Tibial nerve (tissue), 4 donors: ENCODE measurements around the gene CLDN24. TPM values are rescaled to one million over a fixed set of nuclear protein-coding genes. Genes with fewer than 3 reads are reported as not detected.

Experiments
- DNase-seq, 2 donors: peaks; one replicate each; pipeline ENCODE4 v3.0.0-alpha.2; 2019; ENCODE audit warnings: low spot score in 2 of 2
- H3K27ac ChIP-seq, 4 donors: fragments of 200-600 bp; sonication (generic) in 3 of 4; one replicate each; pipeline ENCODE4 v1.5.1; 2017 to 2019; ENCODE audit warnings: mild to moderate bottlenecking in 1 of 4
- H3K27me3 ChIP-seq, 2 donors: fragments of 200-600 bp; sonication (generic) in 1 of 2; one replicate each; pipeline versions ENCODE4 v1.5.1 to v1.6.0; 2017 to 2019
- H3K36me3 ChIP-seq, 3 donors: fragments of 200-600 bp; sonication (generic); one replicate each; pipeline ENCODE4 v1.5.1; 2018 to 2019
- H3K4me1 ChIP-seq, 4 donors: fragments of 200-600 bp; sonication (generic) in 3 of 4; one replicate each; pipeline ENCODE4 v1.5.1; 2017 to 2019
- H3K4me3 ChIP-seq, 4 donors: fragments of 200-600 bp; sonication (generic) in 3 of 4; one replicate each; pipeline ENCODE4 v1.5.1; 2017 to 2019; ENCODE audit warnings: mild to moderate bottlenecking in 1 of 4, moderate library complexity in 1 of 4
- H3K9me3 ChIP-seq, 4 donors: fragments of 200-600 bp; sonication (generic) in 3 of 4; one replicate each; pipeline ENCODE4 v1.5.1; 2017 to 2019
- CTCF ChIP-seq, 5 experiments: fragments of 200-600 bp in 3 of 5; fragments of 450-650 bp in 2 of 5; sonication (generic) in 3 of 5; IDR thresholded peaks; one replicate each; pipeline ENCODE4 v1.5.1; 2016 to 2019; ENCODE audit warnings: antibody characterized with exemption in 5 of 5, mild to moderate bottlenecking in 3 of 5, moderate library complexity in 2 of 5
- EP300 ChIP-seq, 2 donors: sonication (generic); formaldehyde crosslinking; IDR thresholded peaks; one replicate each; pipeline ENCODE4 v1.6.1; 2017; ENCODE audit warnings: antibody characterized with exemption in 2 of 2, mild to moderate bottlenecking in 1 of 2
- POLR2A ChIP-seq, 2 donors: fragments of 450-650 bp; IDR thresholded peaks; one replicate each; pipeline ENCODE4 v1.6.1; 2017; ENCODE audit warnings: antibody characterized with exemption in 2 of 2, mild to moderate bottlenecking in 2 of 2, moderate library complexity in 2 of 2
- WGBS, 2 donors: methylation state at CpG; one replicate each; pipeline ENCODE4 v1.1.5; 2018; 5-methylcytosine and 5-hydroxymethylcytosine counted together
- total RNA-seq, 4 donors: library from RNA; depleted of rRNA; stranded (reverse); fragments of >200 nt; gene quantifications; one replicate each; pipeline ENCODE4 v1.1.0, GENCODE V29; 2016

CLDN24 gene
- total RNA-seq, 4 donors from 2014 or later = not detected

DNA sequence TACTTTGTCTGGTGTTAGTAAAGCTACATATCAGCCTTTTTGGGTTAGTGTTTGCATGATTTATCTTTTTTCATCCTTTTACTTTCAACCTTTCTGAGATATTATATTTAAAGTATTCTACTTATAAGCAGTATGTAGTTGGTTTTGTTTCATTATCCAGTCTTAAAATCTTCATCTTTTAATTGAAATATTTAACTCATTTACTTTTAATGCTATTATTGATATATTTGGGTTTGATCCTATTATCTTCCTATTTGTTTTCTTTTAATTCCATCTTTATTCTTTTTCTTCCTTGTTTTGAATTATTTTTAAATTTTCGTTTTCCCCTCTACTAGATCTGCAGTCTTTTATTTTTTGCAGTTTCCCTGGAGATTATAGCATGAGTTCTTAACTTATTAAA is 46.1 kb downstream of the CLDN24 start:
- TF ChIP-seq POLR2A (IDR thresholded peaks at IDR 0.05) (no peak), EP300 (IDR thresholded peaks at IDR 0.05) (no peak), CTCF (IDR thresholded peaks at IDR 0.05) (no peak)
- H3K27me3 ChIP-seq = no peaks in the 10 kb centered on the region
- H3K27ac ChIP-seq = no peak overlapping the region
- H3K9me3 ChIP-seq = peaks cover 0 to 29% (median 14%) of the 10 kb centered on the region in 4 donors
- peaks cover 0 to 65% (median 0%) of the 10 kb centered on the region in 3 donors for H3K36me3 ChIP-seq
- no peak for DNase-seq
- H3K4me3 ChIP-seq = no peak overlapping the region
- H3K4me1 ChIP-seq = no peaks in the 10 kb centered on the region
- 55 to 83% methylated on average over 1 of the region's 1 CpG for whole genome bisulfite sequencing, 2 donors

GRCh38 chr4:183272384-183272783 is 49.8 kb downstream of the CLDN24 start:
- DNase-seq = no peak
- peaks cover 0 to 29% (median 14%) of the 10 kb centered on the region in 4 donors for H3K9me3 ChIP-seq
- H3K36me3 ChIP-seq = peaks cover 0 to 86% (median 0%) of the 10 kb centered on the region in 3 donors
- H3K27me3 ChIP-seq = no peaks in the 10 kb centered on the region
- no peak overlapping the region for H3K27ac ChIP-seq
- H3K4me1 ChIP-seq = no peaks in the 10 kb centered on the region
- TF ChIP-seq EP300 (IDR thresholded peaks at IDR 0.05) (no peak), POLR2A (IDR thresholded peaks at IDR 0.05) (no peak), CTCF (IDR thresholded peaks at IDR 0.05) (no peak)
- WGBS, 2 donors = 64 to 82% methylated on average over 3 of the region's 3 CpGs
- no peak overlapping the region for H3K4me3 ChIP-seq

Other genes starting within 250 kb of the CLDN24 start
- gene WWC2, start 223.2 kb downstream of the CLDN24 start, total RNA-seq = 10 to 100 TPM; 38.2 to 60.9 (median 42.9) TPM
- gene CLDN22, start 2.1 kb downstream of the CLDN24 start, total RNA-seq = not detected
- gene CDKN2AIP, start 122.2 kb upstream of the CLDN24 start, total RNA-seq = 10 to 100 TPM; 18.6 to 42.0 (median 31.0) TPM
- gene ING2, start 182.6 kb upstream of the CLDN24 start, total RNA-seq = 10 to 100 TPM in 3 of 4 donors, 1 to 10 TPM in 1; 9.6 to 32.3 (median 16.3) TPM